OCI-LY7 (cell line): ENCODE results near the gene SH3RF3. TPM values are rescaled to one million over a fixed set of nuclear protein-coding genes. Genes with fewer than 3 reads are reported as not detected.

ENCODE experiments used
- BruUV-seq: library from RNA; stranded (reverse); fragments of 400-500 nt; replicated peaks from 2 replicates; lab custom pipeline; 2021; lab: Mats Ljungman, UMichigan
- CTCF ChIA-PET: fragments of 300-600 bp; sonication (Branson Sonifier 250); formaldehyde crosslinking; loops from one replicate; lab custom pipeline; 2022; ENCODE audit warnings: antibody characterized with exemption; ENCODE audit not compliant: unreplicated experiment; lab: Charles Lee
- POLR2A ChIA-PET: fragments of 300-600 bp; sonication (Branson Sonifier 250); formaldehyde crosslinking; loops from one replicate; lab custom pipeline; 2022; ENCODE audit warnings: antibody characterized with exemption; lab: Charles Lee
- DNase-seq: peaks from one replicate; pipeline ENCODE4 v3.0.0-alpha.2; 2015; ENCODE audit warnings: low spot score
- H2AFZ ChIP-seq: fragments of 200-600 bp; sonication (generic), shearing (Covaris generic); 2 replicates; pipeline ENCODE4 v1.6.1; 2014; ENCODE audit warnings: mild to moderate bottlenecking, antibody characterized with exemption, low read length, moderate library complexity
- H3K27ac ChIP-seq: fragments of 200-600 bp; sonication (generic); 2 replicates; pipeline ENCODE4 v1.5.1; 2014; ENCODE audit warnings: mixed run types, low read depth, mild to moderate bottlenecking, moderate library complexity, low read length, inconsistent platforms; ENCODE audit not compliant: poor library complexity, severe bottlenecking
- H3K36me3 ChIP-seq: fragments of 200-600 bp; sonication (generic); 2 replicates; pipeline ENCODE4 v1.6.1; 2014; ENCODE audit warnings: mild to moderate bottlenecking, antibody characterized with exemption, low read length, moderate library complexity, mixed read lengths; ENCODE audit not compliant: insufficient read depth
- H3K4me1 ChIP-seq: fragments of 200-600 bp; sonication (generic); 2 replicates; pipeline ENCODE4 v1.5.1; 2014; ENCODE audit warnings: mild to moderate bottlenecking, low read length; ENCODE audit not compliant: insufficient read depth, poor library complexity, severe bottlenecking
- H3K4me2 ChIP-seq: fragments of 200-600 bp; sonication (generic); 2 replicates; pipeline ENCODE4 v1.6.1; 2014; ENCODE audit warnings: mild to moderate bottlenecking, low read length
- H3K4me3 ChIP-seq: fragments of 200-600 bp; sonication (generic); 2 replicates; pipeline ENCODE4 v1.5.1; 2014; ENCODE audit warnings: mild to moderate bottlenecking, low read depth, low read length; ENCODE audit not compliant: poor library complexity, severe bottlenecking
- H3K79me2 ChIP-seq: fragments of 200-600 bp; sonication (generic); 2 replicates; pipeline ENCODE4 v1.6.1; 2016; ENCODE audit warnings: low read depth, mild to moderate bottlenecking, low read length, moderate library complexity, mixed read lengths; ENCODE audit not compliant: insufficient read depth
- H3K9me2 ChIP-seq: fragments of 200-600 bp; sonication (generic); 2 replicates; pipeline ENCODE4 v1.6.1; 2016; ENCODE audit warnings: mild to moderate bottlenecking, low read length, mixed read lengths; ENCODE audit not compliant: insufficient read depth
- H3K9me3 ChIP-seq: fragments of 200-600 bp; sonication (generic); 2 replicates; pipeline ENCODE4 v1.6.1; 2014; ENCODE audit warnings: mild to moderate bottlenecking, mixed run types, low read length, mixed read lengths
- H4K20me1 ChIP-seq: fragments of 200-600 bp; sonication (generic); 2 replicates; pipeline ENCODE4 v1.6.1; 2014; ENCODE audit warnings: mild to moderate bottlenecking, antibody characterized with exemption, low read length, moderate library complexity, mixed read lengths; ENCODE audit not compliant: insufficient read depth
- CTCF ChIP-seq: fragments of 200-600 bp; sonication (generic); conservative IDR thresholded peaks from 2 replicates; pipeline ENCODE4 v1.5.1; 2014; ENCODE audit warnings: mild to moderate bottlenecking, antibody characterized with exemption, low read length, moderate library complexity, mixed read lengths
- EZH2phosphoT487 ChIP-seq: fragments of 200-600 bp; sonication (generic); IDR thresholded peaks from 2 replicates; pipeline ENCODE4 v1.6.1; 2018; ENCODE audit warnings: low read depth, borderline replicate concordance, mild to moderate bottlenecking, mixed run types, antibody characterized with exemption, low read length, moderate library complexity, mixed read lengths
- intact Hi-C: fragments of 100-400 bp; cut with micrococcal nuclease; formaldehyde crosslinking; loops from one replicate; pipeline ENCODE4 v1.10.0; 2022; ENCODE audit not compliant: unreplicated experiment
- total RNA-seq, 2 experiments: library from RNA; depleted of rRNA in 1 of 2; stranded (reverse); fragments of >200 nt in 1 of 2; shearing (Covaris generic) in 1 of 2; gene quantifications; 2 replicates each; pipeline ENCODE4 v1.2.3, GENCODE V29; 2014 to 2022

SH3RF3 gene
- total RNA-seq, 2 experiments from 2014 or later: not detected

- no peaks in the 10 kb centered on the region for H4K20me1 ChIP-seq
- no TSS peak for BruUV-seq
- no peaks in the 10 kb centered on the region for H3K4me1 ChIP-seq
- H2AFZ ChIP-seq: no peak overlapping the region
- no peak overlapping the region for H3K27ac ChIP-seq
- intact Hi-C loops: no loop called here
- no peaks in the 10 kb centered on the region for H3K9me2 ChIP-seq
- H3K9me3 ChIP-seq: no peaks in the 10 kb centered on the region
- ChIA-PET POLR2A (interaction anchor here (0.7 kb wide), 1 partner anchor 23 kb away, joined by 3 read pairs; no protein-coding TSS in a partner anchor), CTCF (no interaction called here)
- H3K4me3 ChIP-seq: no peak overlapping the region
- DNase-seq: no peak
- TF ChIP-seq EZH2phosphoT487 (no peak), CTCF (no peak)
- H3K36me3 ChIP-seq: no peaks in the 10 kb centered on the region
- H3K79me2 ChIP-seq: no peaks in the 10 kb centered on the region
- H3K4me2 ChIP-seq: no peak overlapping the region
These were observed 133.1 kb downstream of the SH3RF3 start for GRCh38 chr2:109261906-109262631.

GRCh38 chr2:109264595-109265328 is 135.8 kb downstream of the SH3RF3 start:
- ChIA-PET CTCF (interaction anchor here (0.5 kb wide), 1 partner anchor 51 kb away, joined by 3 read pairs; no protein-coding TSS in a partner anchor), POLR2A (no interaction called here)

More at GRCh38 chr2:109264595-109265328, 135.8 kb downstream of the SH3RF3 start:
- Histone ChIP-seq H3K27ac (no peak overlapping the region), H3K4me1 (no peaks in the 10 kb centered on the region), H3K4me3 (no peak overlapping the region), H4K20me1 (no peaks in the 10 kb centered on the region), H3K36me3 (no peaks in the 10 kb centered on the region), H3K4me2 (no peak overlapping the region), H2AFZ (no peak overlapping the region), H3K9me2 (no peaks in the 10 kb centered on the region), H3K79me2 (no peaks in the 10 kb centered on the region), H3K9me3 (no peaks in the 10 kb centered on the region)
- no peak for TF ChIP-seq EZH2phosphoT487
- no peak for TF ChIP-seq CTCF
- BruUV-seq: no TSS peak
- intact Hi-C loops: no loop called here
- DNase-seq: no peak
